Glomerular visceral epithelial cell (primary cell): ENCODE data around the gene MOG.
A peak's percentile ranks its signal among the peaks of the same experiment; 100 is the strongest.

Experiments
- DNase-seq: peaks from one replicate; pipeline ENCODE4 v3.0.0-alpha.2; 2016; ENCODE audit errors: extremely low spot score

Gene MOG

DNA sequence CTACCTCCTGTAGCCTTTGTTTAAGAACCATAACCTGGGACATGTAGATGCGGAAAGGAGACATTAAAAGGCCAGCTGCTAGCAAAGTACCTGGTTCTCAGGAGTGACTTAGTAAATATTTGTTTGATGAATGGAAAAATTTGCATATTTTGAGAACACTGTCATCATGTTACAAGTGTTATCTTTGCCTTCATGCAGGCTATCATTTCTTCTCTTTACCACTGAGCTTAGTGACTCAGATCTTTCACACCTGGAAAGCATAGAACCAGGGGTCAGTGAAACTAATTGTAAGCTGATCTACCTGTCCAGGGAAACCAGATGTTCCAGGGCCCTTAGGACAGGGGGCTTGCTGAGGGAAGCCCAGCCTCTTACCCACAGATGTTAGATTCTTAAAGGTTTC lies 18.7 kb downstream of the MOG start:
- no peak for DNase-seq

DNA sequence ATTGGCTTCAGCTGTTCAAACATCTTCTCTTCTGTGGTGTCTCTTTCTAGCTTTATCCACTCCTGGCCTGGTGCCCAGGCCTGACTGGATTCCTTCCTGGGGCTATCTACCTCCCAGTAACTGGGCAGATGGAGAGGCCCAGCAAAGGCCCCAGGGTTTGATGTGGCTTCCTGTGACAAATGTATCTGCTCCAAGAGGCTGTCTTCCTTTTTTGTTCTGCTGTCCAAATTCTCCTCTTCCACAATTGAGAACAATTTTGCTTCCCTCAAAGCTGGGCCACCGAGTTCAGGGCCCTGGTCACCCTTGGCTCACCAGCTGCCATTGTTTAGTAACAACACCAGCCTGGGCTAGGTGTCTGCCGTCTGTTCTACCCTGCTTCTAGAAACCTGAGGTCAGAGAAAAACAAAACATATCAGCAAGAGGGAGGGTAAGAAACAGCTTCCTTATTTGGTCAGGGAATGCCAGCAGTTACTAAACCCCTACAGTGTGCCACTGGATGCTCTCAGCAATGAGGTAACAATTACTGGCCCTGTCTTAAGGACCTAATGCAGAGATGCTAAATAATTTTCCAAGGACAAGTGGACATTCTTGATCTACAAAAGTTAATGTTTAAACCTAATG lies 20.2 kb downstream of the MOG start:
- DNase-seq: peak; percentile 20

DNA sequence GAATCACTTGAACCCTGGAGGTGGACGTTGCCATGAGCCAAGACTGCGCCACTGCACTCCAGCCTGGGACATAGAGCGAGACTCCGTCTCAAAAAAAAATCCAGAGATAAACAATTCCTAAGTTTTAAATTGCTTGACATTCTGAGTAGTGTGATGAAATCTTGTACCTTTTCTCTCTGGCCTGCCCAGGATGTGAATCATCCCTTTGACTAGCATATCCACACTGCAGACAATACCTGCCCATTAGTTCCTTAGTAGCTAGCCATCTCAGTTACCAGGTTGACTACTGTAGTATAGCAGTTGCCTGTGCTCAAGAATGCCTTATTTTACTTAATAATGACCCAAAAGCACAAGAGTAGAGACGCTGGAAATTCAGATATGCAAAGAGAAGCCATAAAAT lies 21.2 kb downstream of the MOG start:
- DNase-seq: no peak

DNA sequence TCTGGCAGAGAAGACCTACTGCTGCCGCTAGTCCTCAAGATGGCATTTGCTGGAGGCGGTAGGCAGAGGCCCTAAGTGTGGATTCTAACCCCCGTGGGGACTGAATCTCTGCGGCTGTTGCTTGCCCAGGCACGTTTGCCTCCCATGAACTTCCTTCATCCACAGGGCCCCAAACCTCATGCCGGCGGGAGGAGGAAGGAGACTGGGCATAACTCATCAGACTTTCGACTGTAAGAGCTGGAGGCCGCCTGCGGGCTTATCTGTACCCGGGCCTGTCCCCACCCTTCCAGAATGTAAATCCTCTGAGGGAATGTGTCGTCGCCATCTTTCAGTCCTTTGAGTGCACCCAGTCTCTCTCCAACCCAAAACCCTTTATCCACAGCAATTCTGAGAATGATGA lies 23.1 kb downstream of the MOG start:
- no peak for DNase-seq

DNA sequence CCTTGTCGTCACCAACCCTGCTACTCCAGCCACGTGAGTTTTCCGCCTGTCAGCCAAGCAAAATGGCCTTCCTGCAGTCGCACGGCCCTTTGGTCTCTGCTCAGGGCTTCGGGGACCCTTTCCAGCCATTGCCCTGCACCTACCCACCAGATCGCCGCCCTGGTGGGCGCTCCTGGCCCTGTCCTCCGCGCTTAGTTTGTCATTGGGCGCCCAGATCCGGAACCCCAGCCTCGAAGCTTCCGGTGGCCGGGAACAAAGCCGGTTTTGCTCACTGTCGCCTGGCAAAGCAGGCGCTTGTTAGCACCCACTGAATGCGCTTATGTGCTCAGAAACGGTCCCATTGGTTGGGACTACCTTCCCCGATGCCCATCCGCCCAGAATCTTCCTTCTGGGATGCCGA lies 23.5 kb downstream of the MOG start:
- DNase-seq: no peak

DNA sequence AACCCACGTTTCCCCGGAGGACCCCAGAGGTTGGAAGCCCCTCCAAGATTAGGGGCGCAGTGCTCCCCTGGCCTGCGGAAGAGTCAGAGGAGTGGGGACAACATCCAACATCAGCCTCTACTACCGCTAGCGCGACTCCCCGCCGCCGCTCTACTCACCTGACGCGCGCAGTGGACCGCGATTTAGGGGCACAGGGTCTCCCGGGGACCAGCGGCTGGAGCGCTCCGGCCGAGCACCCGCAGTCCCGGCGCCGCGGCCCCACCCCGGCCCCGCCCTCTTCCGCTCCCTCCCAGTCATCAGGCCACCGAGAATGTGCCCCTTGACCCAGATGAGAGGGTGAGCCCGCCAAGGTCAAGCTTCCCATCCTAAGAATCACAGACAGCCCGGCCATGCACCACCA lies 24.0 kb downstream of the MOG start, which contains the start of gene ZFP57:
Gene ZFP57, minus strand, starts transcription at position 249 of the 400 bp plus-strand sequence. CDS start 4,149 bp downstream, outside the sequence.
- DNase-seq: no peak

DNA sequence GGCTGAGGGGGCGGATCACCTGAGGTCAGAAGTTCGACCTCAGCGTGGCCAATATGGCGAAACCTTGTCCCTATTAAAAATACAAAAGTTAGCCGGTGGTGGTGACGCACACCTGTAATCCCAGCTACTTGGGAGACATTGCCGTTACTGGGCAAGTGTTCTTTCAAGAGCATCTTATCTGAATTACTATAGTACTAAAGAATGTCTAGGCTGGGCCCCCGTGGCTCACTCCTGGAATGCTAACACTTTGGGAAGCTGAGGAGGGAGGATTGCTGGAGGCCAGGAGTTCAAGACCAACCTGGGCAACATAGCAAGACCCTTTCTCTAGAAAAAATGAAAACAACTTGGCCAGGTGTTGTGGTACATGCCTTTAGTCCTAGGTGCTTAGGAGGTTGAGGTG lies 24.9 kb downstream of the MOG start:
- no peak for DNase-seq

DNA sequence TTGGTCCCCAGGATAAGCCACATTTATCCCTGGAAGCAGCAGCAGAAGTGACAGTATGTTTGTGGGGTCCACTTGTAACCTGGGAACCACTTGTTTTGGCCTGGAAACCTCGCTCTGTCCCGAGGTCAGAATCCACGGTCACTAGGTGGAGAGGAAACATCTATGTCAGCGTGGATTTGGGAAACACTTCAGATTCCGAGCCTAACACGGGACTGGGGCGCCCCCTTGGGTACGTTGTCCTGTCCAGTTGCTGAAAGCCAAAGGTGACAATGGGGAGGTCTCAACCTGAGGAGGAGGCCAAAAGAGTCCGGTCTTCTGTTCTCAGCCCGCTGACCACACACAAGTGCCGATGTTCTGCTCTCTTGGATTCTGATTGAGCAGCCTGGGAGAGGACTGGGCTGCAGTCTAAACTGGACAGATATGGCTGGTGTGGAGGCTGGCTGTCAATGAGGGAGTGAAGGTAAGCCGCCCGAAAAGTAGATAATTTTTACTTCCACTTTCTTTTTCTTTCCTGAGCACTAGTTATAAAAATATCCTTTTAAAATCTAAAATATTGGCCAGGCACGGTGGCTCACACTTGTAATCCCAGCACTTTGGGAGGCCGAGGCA lies 28.9 kb downstream of the MOG start:
- DNase-seq: no peak

DNA sequence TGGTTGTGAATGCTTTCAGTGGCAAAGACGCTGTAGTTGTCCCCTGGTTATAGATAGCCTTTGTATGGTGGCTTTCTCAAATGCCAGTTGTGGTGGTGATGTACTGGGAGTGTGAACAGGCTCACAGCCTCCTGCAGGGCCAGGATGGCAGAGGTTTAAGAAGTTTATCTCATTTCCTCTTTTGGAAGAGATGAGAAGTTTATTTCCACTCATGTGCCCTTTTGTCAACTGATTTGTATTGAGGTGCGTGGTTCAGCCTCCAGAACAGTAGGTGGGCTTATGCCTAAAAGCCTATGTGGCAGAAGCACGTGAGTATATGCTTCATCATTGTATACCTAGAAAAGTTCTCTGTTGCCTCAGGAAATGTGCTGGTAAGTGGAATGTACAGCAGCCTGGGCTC lies 37.7 kb downstream of the MOG start:
- DNase-seq: no peak

DNA sequence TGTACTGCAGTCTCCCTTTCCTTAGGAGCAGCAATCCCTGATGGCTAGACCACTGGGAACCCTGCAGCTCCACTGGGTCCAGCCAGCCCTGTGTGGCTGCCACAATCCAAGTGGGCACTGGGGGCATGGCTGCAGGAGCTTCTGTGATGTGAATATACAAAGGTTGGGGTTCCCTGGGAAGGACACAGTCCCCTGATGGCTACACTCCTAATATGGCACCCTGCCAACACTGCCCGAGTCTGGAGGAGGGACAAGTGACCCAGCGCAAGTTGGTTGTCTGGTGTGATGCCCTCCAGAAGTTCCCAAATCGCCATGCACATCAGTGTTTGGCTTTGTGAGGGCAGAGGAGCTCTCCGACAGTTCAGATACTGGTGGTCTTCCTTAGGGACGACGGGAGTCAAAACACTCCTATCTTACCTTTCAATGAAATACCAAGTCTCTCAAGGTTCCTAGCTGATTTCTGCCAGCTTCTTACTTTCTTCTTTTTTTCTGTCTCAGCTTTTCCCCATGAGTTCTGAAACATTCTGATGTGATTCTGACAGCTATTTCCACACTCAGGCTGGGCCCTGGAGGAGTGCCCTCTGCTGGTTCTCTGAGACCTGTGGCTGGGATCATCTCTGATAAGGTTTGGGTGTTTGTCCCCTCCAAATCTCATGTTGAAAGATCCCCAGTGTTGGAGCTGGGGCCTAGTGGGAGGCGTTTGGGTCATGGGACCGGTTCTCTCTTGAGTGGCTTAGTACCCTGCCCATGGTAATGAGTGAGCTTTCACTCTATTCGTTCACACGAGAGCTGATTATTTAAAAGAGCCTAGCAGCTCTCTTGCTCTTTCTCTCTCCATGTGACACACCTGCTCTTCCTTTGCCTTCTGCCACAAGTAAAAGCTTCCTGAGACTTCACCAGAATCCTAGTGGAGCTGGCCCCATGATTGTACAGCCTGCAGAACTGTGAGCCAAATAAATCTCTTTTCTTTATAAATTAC lies 39.5 kb downstream of the MOG start:
- no peak for DNase-seq

DNA sequence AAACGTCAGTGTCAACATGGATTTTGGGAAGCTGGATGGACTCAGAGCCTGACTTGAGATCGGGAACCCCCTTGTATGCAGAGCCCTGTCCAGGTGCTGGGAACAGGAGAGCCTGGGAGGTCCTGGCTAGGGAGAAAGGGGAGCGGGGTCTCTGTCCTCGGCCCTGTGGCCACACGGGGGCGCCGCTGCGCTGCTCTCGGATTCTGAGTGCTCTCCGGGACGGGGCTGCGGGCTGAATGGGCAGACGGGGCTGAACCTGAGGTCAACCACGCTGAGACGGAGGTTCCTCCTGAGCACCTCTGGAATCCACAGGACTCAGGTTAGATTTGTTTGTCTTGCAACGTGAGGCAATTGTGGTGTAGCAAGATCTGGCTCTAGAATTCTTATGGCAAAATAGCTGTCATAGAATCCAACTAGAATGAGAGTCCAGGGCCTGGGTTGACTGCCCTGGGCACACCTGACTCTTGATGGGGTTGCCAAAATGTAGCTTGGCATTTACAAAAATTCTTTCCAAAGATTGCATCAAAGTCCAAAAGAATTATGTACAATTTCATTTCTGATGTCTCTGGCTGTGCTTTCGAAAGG lies 45.7 kb downstream of the MOG start:
- peak; percentile 44 for DNase-seq

DNA sequence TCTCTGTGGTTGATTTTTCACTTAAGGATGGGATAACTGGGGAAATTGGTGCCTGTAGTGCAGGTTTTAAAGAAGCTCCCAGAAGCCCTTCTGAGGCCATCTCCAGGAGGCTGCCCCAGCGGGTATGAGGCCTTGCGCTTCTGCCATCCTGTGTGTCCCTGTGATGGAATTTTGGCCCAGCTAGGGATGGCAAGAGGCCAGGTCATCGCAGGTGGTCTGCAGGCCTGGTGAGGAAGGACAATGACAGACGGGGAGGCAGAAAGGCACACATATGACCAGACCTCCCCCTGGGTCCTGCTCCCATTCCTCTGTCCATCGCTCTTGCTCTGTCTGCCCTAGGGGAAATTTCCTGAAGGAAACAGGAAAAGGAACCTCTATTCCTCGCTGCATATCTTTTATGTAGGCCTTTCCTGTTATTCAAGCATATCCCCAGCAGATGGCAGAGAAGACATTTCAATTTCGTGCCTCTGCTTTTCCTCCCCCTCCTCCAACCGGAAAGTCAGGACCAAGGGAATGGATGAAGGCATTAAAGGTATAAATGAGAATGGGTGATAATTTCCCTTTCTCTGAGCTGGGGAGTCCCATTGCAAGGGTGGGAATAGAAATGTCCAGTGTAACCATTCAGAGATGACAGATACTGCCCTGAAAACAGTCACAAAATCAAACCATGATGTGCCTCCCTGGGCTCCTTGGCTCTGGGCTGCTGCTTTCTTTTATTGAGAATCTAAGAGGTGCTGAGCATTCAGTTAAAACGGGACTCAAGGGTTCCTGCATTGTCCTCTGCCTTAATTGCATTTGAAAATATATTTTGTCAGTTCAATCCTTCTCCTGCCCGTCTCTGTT lies 48.7 kb downstream of the MOG start:
- DNase-seq: peak; percentile 57

DNA sequence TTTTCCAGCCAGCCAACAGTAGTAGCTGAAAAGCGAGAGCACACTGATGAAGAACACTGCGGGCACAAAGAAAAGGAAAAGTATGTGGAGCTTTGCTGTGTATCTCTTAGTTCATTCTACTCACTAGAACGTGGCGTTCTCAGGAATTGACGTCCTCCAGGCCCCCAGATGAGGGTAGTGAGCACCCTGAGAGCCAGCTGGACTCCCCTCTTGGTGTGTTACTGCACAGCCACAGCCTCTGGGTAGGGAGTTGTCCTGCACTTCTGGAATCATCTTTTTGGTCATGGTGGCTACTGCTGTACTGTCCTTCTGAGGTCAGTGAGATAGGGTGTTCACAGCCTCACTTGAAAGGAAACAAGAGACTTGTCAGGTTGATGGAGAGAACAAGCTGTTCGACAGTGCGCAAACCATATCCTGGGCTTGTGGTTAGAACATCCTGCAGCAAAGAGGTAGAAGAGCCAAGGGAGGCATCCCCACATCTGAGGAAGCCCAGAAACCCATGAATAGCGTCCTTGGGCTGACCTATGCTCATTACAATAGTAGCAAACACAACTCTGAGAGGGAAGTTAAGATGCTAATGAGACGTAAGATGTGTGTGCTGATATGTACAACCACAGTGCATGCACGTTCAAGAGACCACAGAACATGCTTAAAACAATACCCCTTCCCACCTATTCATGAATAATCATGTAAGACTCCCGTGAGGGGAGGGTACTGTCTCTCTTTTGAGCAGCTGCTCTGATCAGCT lies 51.7 kb downstream of the MOG start:
- no peak for DNase-seq

DNA sequence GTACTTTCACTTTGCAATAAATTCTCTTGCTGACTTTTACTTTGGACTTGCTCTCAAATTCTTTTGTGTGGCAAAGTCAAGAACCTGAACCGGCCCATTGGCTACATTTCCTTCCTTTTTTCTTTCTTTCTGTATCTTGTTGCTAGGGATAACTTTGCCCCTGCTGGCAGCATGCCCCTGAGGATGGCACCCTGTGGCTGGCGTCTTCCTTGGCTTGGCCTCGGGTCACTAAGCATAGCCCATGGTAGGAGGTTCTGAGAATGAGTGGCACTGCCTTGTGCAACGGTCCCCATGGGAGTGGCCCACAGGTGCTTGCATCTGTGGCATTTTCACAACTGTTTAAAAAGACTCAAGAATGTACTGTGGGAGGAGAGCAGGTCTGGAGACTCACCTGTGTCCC lies 52.3 kb downstream of the MOG start:
- DNase-seq: no peak

DNA sequence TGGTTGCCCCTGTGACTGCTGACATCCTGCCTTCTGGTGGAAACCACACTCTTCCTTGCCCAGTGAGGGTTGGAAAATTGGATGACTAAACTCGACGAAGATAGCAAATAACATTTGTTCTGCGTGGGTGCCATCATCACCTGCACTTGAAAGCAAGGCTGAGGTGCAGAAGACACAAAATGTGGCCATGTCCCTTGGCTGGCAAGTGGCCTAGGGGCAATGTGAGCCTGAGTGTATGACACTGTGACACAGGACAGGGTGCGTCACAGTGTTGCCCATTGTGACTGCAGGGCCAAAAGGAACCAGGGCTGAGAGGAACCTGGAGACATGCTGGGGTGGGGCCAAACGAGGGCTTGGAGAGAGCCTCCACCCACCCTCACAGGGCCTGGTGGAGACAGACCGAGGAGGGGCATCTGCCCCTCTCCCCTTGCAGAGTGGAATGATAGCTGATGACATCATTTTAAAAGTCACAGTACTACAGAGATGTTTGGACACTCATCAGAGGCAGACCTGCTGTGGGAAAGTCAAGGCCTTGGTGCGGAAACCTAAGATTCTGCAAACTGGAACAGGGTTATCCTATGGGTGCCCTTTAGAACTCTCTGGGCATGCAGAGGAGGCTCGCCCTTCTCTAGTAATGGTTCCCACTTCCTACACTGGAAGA lies 53.5 kb downstream of the MOG start:
- DNase-seq: no peak

DNA sequence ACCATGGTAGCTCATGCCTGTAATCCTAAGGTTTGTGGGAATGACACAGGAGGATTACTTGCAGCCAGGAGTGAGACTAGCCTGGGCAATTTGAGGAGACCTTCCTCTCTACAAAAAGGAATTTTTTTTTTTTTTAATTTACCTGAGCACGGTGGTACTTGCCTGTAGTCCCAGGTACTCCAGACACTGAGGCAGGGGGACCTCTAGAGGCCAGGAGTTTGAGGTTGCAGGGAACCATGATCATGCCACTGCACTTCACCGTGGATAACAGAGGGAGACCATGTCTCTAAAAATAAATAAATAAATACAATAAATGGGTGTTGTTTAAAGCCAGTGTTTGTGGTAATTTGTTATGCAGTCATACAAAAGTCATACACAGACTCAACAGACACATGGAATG lies 64.0 kb downstream of the MOG start:
- DNase-seq: no peak
